ENCODE results near the gene ADGRB3. TPM values are rescaled to one million over a fixed set of nuclear protein-coding genes. Genes with fewer than 3 reads are reported as not detected.
A peak's percentile ranks its signal among the peaks of the same experiment; 100 is the strongest.

The ADGRB3 gene
- total RNA-seq, 1 donor from 2014 or later, result not detected

DNA sequence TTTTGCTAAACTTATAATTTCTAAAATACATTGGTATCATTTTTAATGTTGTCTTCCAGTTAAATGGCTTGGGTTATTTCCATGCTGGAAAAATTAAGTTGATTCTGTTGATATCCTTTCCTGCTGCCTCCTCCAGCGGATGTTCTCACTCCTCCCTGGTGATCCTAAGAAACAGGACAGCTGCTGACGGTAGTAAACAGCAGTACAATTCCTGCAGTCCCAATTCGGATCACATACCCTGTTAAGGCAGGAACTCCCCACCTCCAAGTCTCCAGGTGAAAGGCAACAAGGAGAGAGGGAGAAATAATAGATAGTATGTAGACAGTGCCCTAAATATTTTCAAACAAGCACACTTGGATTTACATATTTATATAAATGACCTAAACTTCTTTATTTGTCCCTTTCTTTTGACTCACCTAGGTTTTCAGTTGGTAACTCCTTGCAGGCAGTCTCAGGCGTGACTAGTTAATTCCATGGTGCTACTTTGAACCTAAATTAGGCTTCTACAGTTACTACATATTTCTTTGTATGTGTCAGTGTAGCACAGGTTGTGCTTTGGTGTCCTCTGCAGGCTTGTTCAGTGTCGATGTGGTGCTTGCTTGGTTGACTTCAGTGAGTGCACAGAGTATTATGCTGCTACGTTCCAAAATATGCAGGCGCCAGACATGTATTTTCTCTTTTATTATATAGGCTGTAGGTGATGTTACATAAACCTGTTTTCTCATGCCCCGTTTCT, 126.0 kb downstream of the ADGRB3 start:
- TF ChIP-seq CTCF (IDR thresholded peaks at IDR 0.05; ENCODE audit: insufficient read depth, low read length, severe bottlenecking), result no peak
- no peak for FAIRE-seq

GRCh38 chr6:68761985-68762384, 126.9 kb downstream of the ADGRB3 start:
- Histone ChIP-seq H3K36me3 (ENCODE audit: control insufficient read depth, insufficient read depth, low read length) (no peaks in the 10 kb centered on the region), H3K4me3 (ENCODE audit: low read depth, low read length) (no peak overlapping the region), H3K27me3 (ENCODE audit: control insufficient read depth, insufficient read depth, low read length) (no peaks in the 10 kb centered on the region)
- no peak for TF ChIP-seq CTCF (IDR thresholded peaks at IDR 0.05; ENCODE audit: insufficient read depth, low read length, severe bottlenecking)
- DNase-seq (ENCODE audit: low read depth), result no peak
- no peak for FAIRE-seq

More for the DNA sequence above, 126.0 kb downstream of the ADGRB3 start:
- DNase-seq (ENCODE audit: low read depth), result no peak
- no peaks in the 10 kb centered on the region for H3K27me3 ChIP-seq (ENCODE audit: control insufficient read depth, insufficient read depth, low read length)
- H3K4me3 ChIP-seq (ENCODE audit: low read depth, low read length), result no peak overlapping the region
- no peaks in the 10 kb centered on the region for H3K36me3 ChIP-seq (ENCODE audit: control insufficient read depth, insufficient read depth, low read length)

- TF ChIP-seq CTCF (IDR thresholded peaks at IDR 0.05; ENCODE audit: insufficient read depth, low read length, severe bottlenecking), result no peak
- Histone ChIP-seq H3K36me3 (ENCODE audit: control insufficient read depth, insufficient read depth, low read length) (no peaks in the 10 kb centered on the region), H3K4me3 (ENCODE audit: low read depth, low read length) (no peak overlapping the region), H3K27me3 (ENCODE audit: control insufficient read depth, insufficient read depth, low read length) (no peaks in the 10 kb centered on the region)
- DNase-seq (ENCODE audit: low read depth) (no peak), FAIRE-seq (no peak)
These were observed 136.3 kb downstream of the ADGRB3 start for GRCh38 chr6:68771426-68771825.

GRCh38 chr6:68774843-68775242, 139.8 kb downstream of the ADGRB3 start:
- FAIRE-seq (no peak), DNase-seq (ENCODE audit: low read depth) (no peak)
- no peaks in the 10 kb centered on the region for H3K36me3 ChIP-seq (ENCODE audit: control insufficient read depth, insufficient read depth, low read length)
- no peak overlapping the region for H3K4me3 ChIP-seq (ENCODE audit: low read depth, low read length)
- TF ChIP-seq CTCF (IDR thresholded peaks at IDR 0.05; ENCODE audit: insufficient read depth, low read length, severe bottlenecking), result no peak
- H3K27me3 ChIP-seq (ENCODE audit: control insufficient read depth, insufficient read depth, low read length), result no peaks in the 10 kb centered on the region

DNA sequence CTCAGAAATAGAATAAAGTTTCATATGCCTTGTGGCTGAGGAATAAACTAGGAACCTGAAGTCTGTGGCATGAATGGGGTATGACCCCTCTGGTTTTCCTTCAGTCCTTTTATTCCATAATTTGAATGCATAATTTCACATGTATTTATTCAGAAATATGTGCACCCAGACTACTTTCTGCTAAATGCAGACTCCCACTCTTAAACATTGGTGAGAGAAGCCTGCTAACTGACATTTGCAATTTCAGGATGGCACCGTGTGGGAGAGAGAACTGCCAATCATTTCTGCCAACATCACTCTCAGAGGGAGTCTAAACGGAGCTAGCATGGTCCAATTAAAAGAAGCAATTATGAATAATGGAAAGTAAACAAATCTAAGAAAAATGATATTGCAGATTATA, 141.3 kb downstream of the ADGRB3 start:
- H3K4me3 ChIP-seq (ENCODE audit: low read depth, low read length), result no peak overlapping the region
- DNase-seq (ENCODE audit: low read depth), result no peak
- H3K36me3 ChIP-seq (ENCODE audit: control insufficient read depth, insufficient read depth, low read length), result no peaks in the 10 kb centered on the region
- H3K27me3 ChIP-seq (ENCODE audit: control insufficient read depth, insufficient read depth, low read length), result no peaks in the 10 kb centered on the region
- FAIRE-seq, result no peak
- no peak for TF ChIP-seq CTCF (IDR thresholded peaks at IDR 0.05; ENCODE audit: insufficient read depth, low read length, severe bottlenecking)

DNA sequence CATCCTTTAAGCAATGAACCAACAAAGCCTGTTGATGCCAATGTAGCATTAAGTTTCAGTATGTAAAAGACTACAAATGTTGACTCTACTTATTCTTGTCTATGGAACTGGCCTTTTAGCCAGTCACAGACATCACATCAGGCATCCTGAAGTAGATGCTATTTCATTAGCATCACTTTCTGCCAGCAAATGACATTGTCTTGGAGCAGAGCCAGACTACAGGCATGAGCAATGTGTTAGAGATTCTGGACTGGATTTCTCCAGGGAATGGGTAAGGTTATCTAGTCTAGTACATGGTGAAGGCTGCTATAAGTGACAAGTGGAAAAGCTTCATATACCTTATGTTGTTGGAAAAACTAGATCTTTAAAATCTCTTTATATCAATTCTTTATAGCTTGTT, 142.9 kb downstream of the ADGRB3 start:
- FAIRE-seq, result no peak

More for the DNA sequence above, 142.9 kb downstream of the ADGRB3 start:
- peak; percentile 44 for DNase-seq (ENCODE audit: low read depth)
- Histone ChIP-seq H3K4me3 (ENCODE audit: low read depth, low read length) (no peak overlapping the region), H3K36me3 (ENCODE audit: control insufficient read depth, insufficient read depth, low read length) (no peaks in the 10 kb centered on the region), H3K27me3 (ENCODE audit: control insufficient read depth, insufficient read depth, low read length) (no peaks in the 10 kb centered on the region)
- TF ChIP-seq CTCF (IDR thresholded peaks at IDR 0.05; ENCODE audit: insufficient read depth, low read length, severe bottlenecking), result no peak

Data from bronchial epithelial cell (primary cell).